ENCODE measurements around the gene ENTPD3. TPM values are rescaled to one million over a fixed set of nuclear protein-coding genes. Genes with fewer than 3 reads are reported as not detected.
"Not testable (repeated sequence)": the region's sequence is repeated elsewhere in the genome, so short reads cannot be mapped to it uniquely, and the experiment has no call there.

ENTPD3 gene
- total and polyA plus RNA-seq, 5 donors from 2014 or later, result not detected

DNA sequence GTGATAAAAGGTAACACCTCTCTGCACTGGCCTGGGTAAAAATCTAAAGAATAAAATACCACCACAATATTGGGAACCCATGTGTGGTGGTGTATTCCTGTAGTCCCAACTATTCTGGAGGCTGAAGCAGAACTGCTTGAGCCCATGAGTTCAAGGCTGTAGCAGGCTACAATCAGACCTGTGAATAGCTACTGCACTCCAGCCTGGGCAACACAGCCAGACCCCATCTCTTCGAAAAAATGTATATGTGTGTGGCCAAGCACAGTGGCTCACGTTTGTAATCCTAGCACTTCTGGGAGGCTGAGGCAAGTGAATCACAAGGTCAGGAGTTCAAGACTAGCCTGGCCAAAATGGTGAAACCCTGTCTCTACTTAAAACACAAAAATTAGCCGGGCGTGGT is 68.3 kb downstream of the ENTPD3 start:
- Mint-ChIP-seq H3K9me3 (peaks cover 0 to 2% (median 0%) of the 10 kb centered on the region in 7 donors), H3K4me3 (peak overlapping the region; percentile 83 to 96 (median 90)), H3K36me3 (peaks cover 16% of the 10 kb centered on the region), H3K4me1 (peaks cover 13 to 62% (median 36%) of the 10 kb centered on the region in 4 donors), H3K27me3 (peaks cover 6% of the 10 kb centered on the region), H3K27ac (peak overlapping the region in 1 of 3 donors; percentile 98)
- no peak for DNase-seq
- Histone ChIP-seq H3K36me3 (ENCODE audit: control insufficient read depth, insufficient read depth, low read length) (peaks cover 19% of the 10 kb centered on the region), H3K4me1 (ENCODE audit: control insufficient read depth, insufficient read depth, low read length, poor library complexity, severe bottlenecking) (peaks cover 32% of the 10 kb centered on the region), H3K27ac (ENCODE audit: insufficient read depth, low read length, poor library complexity, severe bottlenecking) (no peak overlapping the region), H3K27me3 (ENCODE audit: control insufficient read depth, insufficient read depth, low read length) (no peaks in the 10 kb centered on the region), H3K9me3 (ENCODE audit: control insufficient read depth in 2 of 2, low read length in 2 of 2) (no peaks in the 10 kb centered on the region), H3K4me3 (ENCODE audit: low read depth, low read length) (no peak overlapping the region)
- ATAC-seq (ENCODE audit: low read depth in 2 of 2), result no peak

DNA sequence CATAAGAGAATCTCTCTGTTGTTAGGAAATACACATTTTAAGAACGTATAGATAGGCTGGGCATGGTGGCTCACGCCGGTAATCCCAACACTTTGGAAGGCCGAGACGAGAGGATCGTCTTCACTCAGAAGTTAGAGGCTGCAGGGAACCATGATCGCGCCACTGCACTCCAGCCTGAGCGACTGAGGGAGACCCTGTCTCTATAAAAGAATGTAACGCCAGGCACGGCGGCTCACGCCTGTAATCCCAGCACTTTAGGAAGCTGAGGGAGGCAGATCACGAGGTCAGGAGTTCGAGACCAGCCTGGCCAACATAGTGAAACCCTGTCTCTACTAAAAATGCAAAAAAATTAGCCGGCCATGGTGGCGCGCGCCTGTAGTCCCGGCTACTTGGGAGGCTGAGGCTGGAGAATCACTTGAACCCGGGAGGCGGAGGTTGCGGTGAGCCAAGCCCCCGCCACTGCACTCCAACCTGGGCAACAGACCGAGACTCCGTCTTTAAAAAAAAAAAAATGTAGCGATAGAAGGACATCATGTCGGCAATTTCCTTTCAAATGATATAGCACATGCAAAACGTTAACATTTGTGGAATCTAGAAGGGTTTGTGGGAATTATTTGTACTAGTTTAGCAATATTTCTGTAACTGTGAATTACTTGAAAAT is 69.4 kb downstream of the ENTPD3 start:
- Histone ChIP-seq H3K4me1 (ENCODE audit: control insufficient read depth, insufficient read depth, low read length, poor library complexity, severe bottlenecking) (peaks cover 32% of the 10 kb centered on the region), H3K27ac (ENCODE audit: insufficient read depth, low read length, poor library complexity, severe bottlenecking) (peak overlapping the region; percentile 95), H3K36me3 (ENCODE audit: control insufficient read depth, insufficient read depth, low read length) (peaks cover 29% of the 10 kb centered on the region), H3K9me3 (ENCODE audit: control insufficient read depth in 2 of 2, low read length in 2 of 2) (no peaks in the 10 kb centered on the region), H3K27me3 (ENCODE audit: control insufficient read depth, insufficient read depth, low read length) (no peaks in the 10 kb centered on the region), H3K4me3 (ENCODE audit: low read depth, low read length) (peak overlapping the region; percentile 92)
- peak overlapping the region; percentile 94 to 98 (median 97) for H3K27ac Mint-ChIP-seq
- peaks cover 16% of the 10 kb centered on the region for H3K36me3 Mint-ChIP-seq
- no peak for ATAC-seq (ENCODE audit: low read depth in 2 of 2)
- peaks cover 0 to 2% (median 0%) of the 10 kb centered on the region in 7 donors for H3K9me3 Mint-ChIP-seq
- DNase-seq, result no peak
- peak overlapping the region; percentile 88 to 97 (median 94) for H3K4me3 Mint-ChIP-seq
- H3K27me3 Mint-ChIP-seq, result peaks cover 6% of the 10 kb centered on the region
- H3K4me1 Mint-ChIP-seq, result peaks cover 13 to 66% (median 39%) of the 10 kb centered on the region in 4 donors

DNA sequence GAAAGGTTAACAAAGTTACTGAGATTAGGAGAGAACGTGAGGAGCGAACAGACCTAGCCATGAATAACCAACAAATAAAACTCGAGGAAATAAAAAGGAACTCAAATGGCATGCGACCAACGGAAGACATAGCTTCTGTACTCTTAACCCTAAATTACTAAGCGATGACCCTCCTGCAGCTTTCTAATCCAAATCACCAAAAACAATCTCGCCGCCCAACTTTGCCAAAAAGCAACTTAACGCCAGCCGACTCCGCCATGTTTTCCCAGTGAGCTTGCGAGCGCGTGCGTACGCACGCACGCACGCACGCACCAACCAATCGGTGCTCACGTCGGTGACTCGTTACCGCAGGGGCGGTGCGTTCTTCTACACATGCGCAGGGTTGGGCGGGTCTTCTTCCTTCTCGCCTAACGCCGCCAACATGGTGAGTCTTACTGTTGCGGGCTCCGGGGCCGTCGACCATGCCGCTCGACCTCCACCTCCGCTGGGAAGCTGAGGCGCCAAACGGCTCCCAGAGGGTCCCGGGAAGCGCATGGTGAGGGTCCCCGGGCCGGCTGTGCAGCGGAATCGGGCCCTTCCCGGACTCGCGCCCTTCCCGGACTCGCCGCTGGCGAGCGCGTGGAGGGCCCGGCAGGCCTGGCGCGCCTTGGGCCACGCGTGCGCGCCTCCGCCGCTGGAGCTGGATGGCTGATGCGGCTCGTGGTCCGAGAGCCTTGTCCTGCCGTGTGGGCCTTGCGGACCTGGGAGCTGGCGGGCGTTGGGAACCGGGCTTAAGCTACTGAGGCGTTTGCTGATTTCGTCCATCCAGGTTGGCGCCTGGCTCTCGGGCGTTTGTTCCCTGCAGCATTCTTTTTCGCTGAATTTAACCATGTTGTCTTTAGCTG is 70.2 kb downstream of the ENTPD3 start, which contains the start of gene RPL14:
Gene RPL14, plus strand, starts transcription at position 400 of the 884 bp plus-strand sequence. Its CDS starts 133 bp downstream, at position 533.
- H3K27ac ChIP-seq (ENCODE audit: insufficient read depth, low read length, poor library complexity, severe bottlenecking), result peak within 1 kb of the TSS; percentile 95
- no peaks in the 10 kb centered on the region for H3K9me3 ChIP-seq (ENCODE audit: control insufficient read depth in 2 of 2, low read length in 2 of 2)
- ATAC-seq (ENCODE audit: low read depth in 2 of 2) (peak; percentile 72 to 73), DNase-seq (peak; percentile 92 to 97 (median 95))
- H3K4me1 ChIP-seq (ENCODE audit: control insufficient read depth, insufficient read depth, low read length, poor library complexity, severe bottlenecking), result peaks cover 31% of the 10 kb centered on the region
- peaks cover 35% of the 10 kb centered on the region for H3K36me3 ChIP-seq (ENCODE audit: control insufficient read depth, insufficient read depth, low read length)
- H3K27me3 Mint-ChIP-seq, result peaks cover 6% of the 10 kb centered on the region
- no peaks in the 10 kb centered on the region for H3K27me3 ChIP-seq (ENCODE audit: control insufficient read depth, insufficient read depth, low read length)
- peaks cover 24% of the 10 kb centered on the region for H3K36me3 Mint-ChIP-seq
- peak within 1 kb of the TSS; percentile 88 to 97 (median 94) for H3K4me3 Mint-ChIP-seq
- peak within 1 kb of the TSS; percentile 92 for H3K4me3 ChIP-seq (ENCODE audit: low read depth, low read length)
- peak within 1 kb of the TSS; percentile 95 to 98 (median 97) for H3K27ac Mint-ChIP-seq
- peaks cover 0 to 2% (median 0%) of the 10 kb centered on the region in 7 donors for H3K9me3 Mint-ChIP-seq
- peaks cover 13 to 68% (median 38%) of the 10 kb centered on the region in 4 donors for H3K4me1 Mint-ChIP-seq

DNA sequence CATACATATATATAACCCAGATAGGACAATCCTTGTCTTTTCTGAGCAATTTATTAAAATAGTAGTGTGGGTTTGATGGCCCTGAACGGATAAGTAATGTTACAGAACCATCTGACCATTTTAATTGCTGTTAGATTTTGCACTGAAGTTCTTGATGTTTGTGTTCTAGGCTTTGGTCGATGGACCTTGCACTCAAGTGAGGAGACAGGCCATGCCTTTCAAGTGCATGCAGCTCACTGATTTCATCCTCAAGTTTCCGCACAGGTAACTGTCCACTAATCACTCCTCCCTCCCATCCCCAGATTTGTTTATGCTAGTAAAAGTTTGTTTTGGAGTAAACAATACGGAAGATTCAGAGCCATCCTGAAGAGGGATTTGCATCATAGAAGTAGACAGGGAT is 71.5 kb downstream of the ENTPD3 start:
- peak overlapping the region; percentile 88 to 96 (median 92) for H3K4me3 Mint-ChIP-seq
- peaks cover 22% of the 10 kb centered on the region for H3K4me1 ChIP-seq (ENCODE audit: control insufficient read depth, insufficient read depth, low read length, poor library complexity, severe bottlenecking)
- ATAC-seq (ENCODE audit: low read depth in 2 of 2) (no peak), DNase-seq (no peak)
- peaks cover 13 to 56% (median 28%) of the 10 kb centered on the region in 4 donors for H3K4me1 Mint-ChIP-seq
- peaks cover 29% of the 10 kb centered on the region for H3K36me3 Mint-ChIP-seq
- H3K4me3 ChIP-seq (ENCODE audit: low read depth, low read length), result peak overlapping the region; percentile 91
- H3K27ac ChIP-seq (ENCODE audit: insufficient read depth, low read length, poor library complexity, severe bottlenecking), result peak overlapping the region; percentile 95
- H3K27ac Mint-ChIP-seq, result peak overlapping the region in 2 of 3 donors; percentile 93 to 98
- H3K27me3 Mint-ChIP-seq, result peaks cover 6% of the 10 kb centered on the region
- no peaks in the 10 kb centered on the region for H3K27me3 ChIP-seq (ENCODE audit: control insufficient read depth, insufficient read depth, low read length)
- H3K36me3 ChIP-seq (ENCODE audit: control insufficient read depth, insufficient read depth, low read length), result peaks cover 46% of the 10 kb centered on the region
- no peaks in the 10 kb centered on the region for H3K9me3 ChIP-seq (ENCODE audit: control insufficient read depth in 2 of 2, low read length in 2 of 2)
- H3K9me3 Mint-ChIP-seq, result peaks cover 0 to 2% (median 0%) of the 10 kb centered on the region in 7 donors

DNA sequence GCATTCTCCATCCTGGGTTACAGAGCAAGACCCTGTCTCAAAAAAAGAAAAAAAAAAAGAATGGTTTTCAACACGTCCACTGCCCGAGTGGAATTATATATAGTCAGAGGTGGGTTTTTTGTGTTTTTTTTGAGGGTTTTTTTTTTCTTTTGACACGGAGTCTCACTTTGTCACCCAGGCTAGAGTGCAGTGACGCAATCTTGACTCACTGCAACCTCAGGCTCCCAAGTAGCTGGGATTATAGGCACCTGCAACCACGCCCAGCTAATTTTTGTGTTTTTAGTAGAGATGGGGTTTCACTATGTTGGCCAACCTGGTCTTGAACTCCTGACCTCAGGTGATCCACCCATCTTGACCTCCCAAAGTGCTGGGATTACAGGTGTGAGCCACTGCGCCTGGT is 73.5 kb downstream of the ENTPD3 start:
- H3K27ac ChIP-seq (ENCODE audit: insufficient read depth, low read length, poor library complexity, severe bottlenecking); DNase-seq; ATAC-seq (ENCODE audit: low read depth in 2 of 2); H3K27ac Mint-ChIP-seq; H3K9me3 Mint-ChIP-seq; H3K4me3 ChIP-seq (ENCODE audit: low read depth, low read length); H3K9me3 ChIP-seq (ENCODE audit: control insufficient read depth in 2 of 2, low read length in 2 of 2); H3K27me3 Mint-ChIP-seq; H3K27me3 ChIP-seq (ENCODE audit: control insufficient read depth, insufficient read depth, low read length): not testable (repeated sequence)
- Mint-ChIP-seq H3K36me3 (peaks cover 45% of the 10 kb centered on the region), H3K4me1 (peaks cover 21 to 66% (median 34%) of the 10 kb centered on the region in 4 donors), H3K4me3 (peak overlapping the region in 1 of 4 donors; percentile 33)
- H3K4me1 ChIP-seq (ENCODE audit: control insufficient read depth, insufficient read depth, low read length, poor library complexity, severe bottlenecking), result peaks cover 28% of the 10 kb centered on the region
- peaks cover 60% of the 10 kb centered on the region for H3K36me3 ChIP-seq (ENCODE audit: control insufficient read depth, insufficient read depth, low read length)

DNA sequence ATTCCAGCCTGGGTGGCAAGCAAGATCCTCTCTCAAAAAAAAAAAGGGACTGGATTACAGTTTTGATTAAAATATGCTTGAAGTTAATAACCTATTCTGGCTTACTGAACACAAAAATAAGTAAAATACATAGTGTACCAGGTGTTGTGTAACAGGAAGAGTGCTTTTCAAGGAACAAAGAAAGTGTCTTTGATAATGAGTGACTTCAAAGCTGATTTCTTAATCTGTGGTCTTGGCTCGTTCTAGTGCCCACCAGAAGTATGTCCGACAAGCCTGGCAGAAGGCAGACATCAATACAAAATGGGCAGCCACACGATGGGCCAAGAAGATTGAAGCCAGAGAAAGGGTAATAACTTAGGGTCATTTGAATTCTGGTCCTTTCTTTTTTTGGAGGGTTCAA is 74.2 kb downstream of the ENTPD3 start:
- no peaks in the 10 kb centered on the region for H3K9me3 ChIP-seq (ENCODE audit: control insufficient read depth in 2 of 2, low read length in 2 of 2)
- H3K27ac ChIP-seq (ENCODE audit: insufficient read depth, low read length, poor library complexity, severe bottlenecking), result no peak overlapping the region
- Mint-ChIP-seq H3K27ac (no peak overlapping the region), H3K9me3 (no peaks in the 10 kb centered on the region), H3K27me3 (peaks cover 6% of the 10 kb centered on the region), H3K36me3 (peaks cover 45% of the 10 kb centered on the region), H3K4me3 (peak overlapping the region in 1 of 4 donors; percentile 17), H3K4me1 (peaks cover 21 to 61% (median 36%) of the 10 kb centered on the region in 4 donors)
- H3K4me3 ChIP-seq (ENCODE audit: low read depth, low read length), result no peak overlapping the region
- peaks cover 28% of the 10 kb centered on the region for H3K4me1 ChIP-seq (ENCODE audit: control insufficient read depth, insufficient read depth, low read length, poor library complexity, severe bottlenecking)
- ATAC-seq (ENCODE audit: low read depth in 2 of 2) (no peak), DNase-seq (no peak)
- H3K36me3 ChIP-seq (ENCODE audit: control insufficient read depth, insufficient read depth, low read length), result peaks cover 60% of the 10 kb centered on the region
- H3K27me3 ChIP-seq (ENCODE audit: control insufficient read depth, insufficient read depth, low read length), result no peaks in the 10 kb centered on the region

DNA sequence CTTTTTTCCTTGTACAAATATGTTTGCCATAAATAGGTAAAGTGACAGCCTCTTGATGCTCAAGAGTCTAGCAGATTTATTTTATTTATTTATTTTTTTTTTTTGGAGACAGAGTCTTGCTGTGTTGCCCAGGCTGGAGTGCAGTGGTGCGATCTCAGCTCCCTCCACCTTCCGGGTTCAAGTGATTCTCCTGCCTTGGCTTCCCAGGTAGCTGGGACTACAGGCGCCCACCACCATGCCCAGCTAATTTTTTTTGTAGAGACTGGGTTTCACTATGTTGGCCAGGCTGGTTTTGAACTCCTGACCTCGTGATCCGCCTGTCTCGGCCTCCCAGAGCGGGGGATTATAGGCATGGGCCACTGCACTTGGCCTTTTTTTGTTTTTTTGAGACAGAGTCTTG is 75.9 kb downstream of the ENTPD3 start:
- H3K4me3 ChIP-seq (ENCODE audit: low read depth, low read length); H3K27me3 Mint-ChIP-seq; H3K9me3 ChIP-seq (ENCODE audit: control insufficient read depth in 2 of 2, low read length in 2 of 2); ATAC-seq (ENCODE audit: low read depth in 2 of 2); DNase-seq; H3K9me3 Mint-ChIP-seq; H3K27ac ChIP-seq (ENCODE audit: insufficient read depth, low read length, poor library complexity, severe bottlenecking); H3K27ac Mint-ChIP-seq; H3K27me3 ChIP-seq (ENCODE audit: control insufficient read depth, insufficient read depth, low read length): not testable (repeated sequence)
- Histone ChIP-seq H3K4me1 (ENCODE audit: control insufficient read depth, insufficient read depth, low read length, poor library complexity, severe bottlenecking) (peaks cover 22% of the 10 kb centered on the region), H3K36me3 (ENCODE audit: control insufficient read depth, insufficient read depth, low read length) (peaks cover 60% of the 10 kb centered on the region)
- peak overlapping the region in 2 of 4 donors; percentile 34 to 84 for H3K4me3 Mint-ChIP-seq
- H3K36me3 Mint-ChIP-seq, result peaks cover 51% of the 10 kb centered on the region
- H3K4me1 Mint-ChIP-seq, result peaks cover 20 to 47% (median 30%) of the 10 kb centered on the region in 4 donors

Data from CD4-positive, CD25-positive, alpha-beta regulatory T cell (primary cell).